ENCODE measurements around the gene RPS6KL1. TPM values are rescaled to one million over a fixed set of nuclear protein-coding genes. Genes with fewer than 3 reads are reported as not detected.

The RPS6KL1 gene
- total RNA-seq, 1 donor from 2014 or later, result 20.5 TPM

DNA sequence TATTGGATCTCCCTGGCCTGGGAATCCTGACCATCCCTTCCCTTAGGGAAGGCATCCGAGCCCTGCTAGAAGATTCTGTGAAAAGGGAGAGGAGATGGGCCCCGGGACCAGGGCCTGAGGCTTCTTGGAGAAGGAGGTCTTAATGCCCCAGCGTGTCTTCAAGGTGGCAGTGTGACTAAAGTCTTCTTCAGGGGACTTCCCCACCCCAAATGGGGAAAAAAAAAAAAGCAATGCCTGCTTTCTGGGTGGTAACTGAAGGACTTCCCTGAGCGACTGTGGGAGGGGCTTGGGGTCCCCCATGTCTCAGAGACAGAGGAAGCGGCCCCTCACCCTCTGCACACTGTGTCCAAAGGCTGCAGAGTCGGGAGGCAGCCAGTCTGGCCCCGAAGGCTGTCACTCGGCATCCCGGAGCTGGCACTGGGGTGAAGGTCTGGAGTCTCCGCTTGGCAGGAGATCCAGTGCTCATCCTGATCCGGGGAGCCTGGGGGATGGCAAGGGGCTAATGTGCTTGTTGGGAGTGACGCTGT is 40.2 kb upstream of the RPS6KL1 start:
- H3K4me3 ChIP-seq, result no peak overlapping the region
- DNase-seq, result no peak
- TF ChIP-seq, protein P1, sequence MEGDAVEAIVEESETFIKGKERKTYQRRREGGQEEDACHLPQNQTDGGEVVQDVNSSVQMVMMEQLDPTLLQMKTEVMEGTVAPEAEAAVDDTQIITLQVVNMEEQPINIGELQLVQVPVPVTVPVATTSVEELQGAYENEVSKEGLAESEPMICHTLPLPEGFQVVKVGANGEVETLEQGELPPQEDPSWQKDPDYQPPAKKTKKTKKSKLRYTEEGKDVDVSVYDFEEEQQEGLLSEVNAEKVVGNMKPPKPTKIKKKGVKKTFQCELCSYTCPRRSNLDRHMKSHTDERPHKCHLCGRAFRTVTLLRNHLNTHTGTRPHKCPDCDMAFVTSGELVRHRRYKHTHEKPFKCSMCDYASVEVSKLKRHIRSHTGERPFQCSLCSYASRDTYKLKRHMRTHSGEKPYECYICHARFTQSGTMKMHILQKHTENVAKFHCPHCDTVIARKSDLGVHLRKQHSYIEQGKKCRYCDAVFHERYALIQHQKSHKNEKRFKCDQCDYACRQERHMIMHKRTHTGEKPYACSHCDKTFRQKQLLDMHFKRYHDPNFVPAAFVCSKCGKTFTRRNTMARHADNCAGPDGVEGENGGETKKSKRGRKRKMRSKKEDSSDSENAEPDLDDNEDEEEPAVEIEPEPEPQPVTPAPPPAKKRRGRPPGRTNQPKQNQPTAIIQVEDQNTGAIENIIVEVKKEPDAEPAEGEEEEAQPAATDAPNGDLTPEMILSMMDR (IDR thresholded peaks at IDR 0.05; ENCODE audit: borderline replicate concordance), result no peak
- H3K36me3 ChIP-seq, result no peaks in the 10 kb centered on the region
- no peaks in the 10 kb centered on the region for H3K9me3 ChIP-seq (replicated peaks)
- intact Hi-C loops (cut with micrococcal nuclease), result no loop called here
- H3K27me3 ChIP-seq (ENCODE audit: low read depth), result no peaks in the 10 kb centered on the region
- no peak overlapping the region for H3K27ac ChIP-seq (replicated peaks)
- peaks cover 32% of the 10 kb centered on the region for H3K4me1 ChIP-seq

DNA sequence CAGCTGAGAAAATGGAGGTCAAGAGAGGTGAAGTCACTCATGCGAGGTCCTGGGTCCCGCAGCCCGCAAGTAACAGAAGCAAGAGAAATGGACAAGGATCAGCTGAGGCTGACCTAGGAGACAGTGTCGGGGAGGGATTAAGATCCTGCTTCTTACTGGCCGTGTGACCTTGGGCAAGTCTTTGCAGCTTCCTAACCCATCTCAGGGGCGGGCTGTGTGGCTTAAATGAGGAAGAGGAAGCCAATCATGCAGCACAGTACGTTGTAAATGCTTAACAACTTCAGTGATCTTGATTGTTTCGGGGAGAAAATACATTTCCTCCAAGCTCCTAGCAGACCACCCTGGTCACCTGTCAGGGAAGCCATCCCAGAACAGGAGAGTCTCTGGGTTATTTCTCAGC is 39.4 kb upstream of the RPS6KL1 start:
- TF ChIP-seq, protein P1 (IDR thresholded peaks at IDR 0.05; ENCODE audit: borderline replicate concordance), result no peak
- intact Hi-C loops (cut with micrococcal nuclease), result no loop called here
- H3K27ac ChIP-seq (replicated peaks), result no peak overlapping the region
- H3K36me3 ChIP-seq, result no peaks in the 10 kb centered on the region
- H3K27me3 ChIP-seq (ENCODE audit: low read depth), result no peaks in the 10 kb centered on the region
- DNase-seq, result no peak
- H3K9me3 ChIP-seq (replicated peaks), result no peaks in the 10 kb centered on the region
- H3K4me1 ChIP-seq, result peaks cover 32% of the 10 kb centered on the region
- no peak overlapping the region for H3K4me3 ChIP-seq

DNA sequence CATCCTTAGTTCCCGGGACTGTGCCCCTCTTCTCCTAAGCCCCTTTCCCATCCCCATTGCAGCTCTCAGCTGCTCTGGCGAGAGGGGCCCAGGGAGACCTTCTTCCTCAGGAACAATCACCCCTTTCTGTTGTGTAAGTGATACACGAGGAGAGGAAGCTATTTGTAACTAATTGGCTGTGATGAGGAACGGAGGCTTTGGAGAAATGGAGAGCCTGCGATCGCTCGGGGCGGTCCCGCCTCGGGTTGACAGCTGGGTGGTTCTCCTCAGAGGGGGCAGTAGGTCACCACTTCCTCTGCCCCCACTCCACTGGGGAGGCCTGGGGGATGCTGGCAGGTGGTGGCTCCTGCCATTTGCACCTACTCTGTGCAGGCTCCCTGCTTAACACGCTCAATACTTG is 39.0 kb upstream of the RPS6KL1 start:
- Histone ChIP-seq H3K27me3 (ENCODE audit: low read depth) (no peaks in the 10 kb centered on the region), H3K36me3 (no peaks in the 10 kb centered on the region), H3K9me3 (replicated peaks) (no peaks in the 10 kb centered on the region), H3K27ac (replicated peaks) (no peak overlapping the region), H3K4me1 (peaks cover 32% of the 10 kb centered on the region), H3K4me3 (no peak overlapping the region)
- intact Hi-C loops (cut with micrococcal nuclease), result no loop called here
- TF ChIP-seq, protein P1 (IDR thresholded peaks at IDR 0.05; ENCODE audit: borderline replicate concordance), result no peak
- DNase-seq, result no peak

DNA sequence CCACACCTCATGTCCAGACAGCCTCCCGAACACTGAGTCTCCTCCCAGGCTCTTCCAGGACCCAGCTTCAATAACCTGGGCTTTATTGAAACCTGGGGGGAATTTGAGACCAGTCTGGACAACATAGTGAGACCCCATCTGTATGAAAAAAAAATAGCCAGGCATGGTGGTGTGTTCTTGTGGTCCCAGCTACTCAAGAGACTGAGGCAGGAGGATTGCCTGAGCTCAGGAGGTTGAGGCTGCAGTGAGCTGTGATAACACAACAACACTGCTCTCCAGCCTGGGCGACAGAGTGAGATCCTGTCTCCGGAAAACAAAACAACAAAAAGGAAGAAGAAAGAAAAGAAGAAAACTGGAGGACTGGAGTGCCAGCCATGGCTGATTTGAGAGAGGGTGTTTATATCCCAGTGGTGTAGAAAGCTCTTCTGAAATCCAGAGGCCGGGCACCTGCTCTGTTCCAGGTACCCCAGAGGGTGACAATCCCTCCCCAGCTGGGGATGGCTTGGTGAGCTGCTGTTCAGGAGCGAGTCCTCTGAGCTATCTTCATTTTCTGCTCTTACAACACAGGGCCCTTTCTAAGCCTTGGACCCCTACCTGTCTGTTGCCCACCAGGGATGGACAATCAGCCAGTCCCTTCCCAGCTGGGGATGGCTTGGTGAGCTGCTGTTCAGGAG is 38.3 kb upstream of the RPS6KL1 start:
- DNase-seq, result no peak
- H3K4me3 ChIP-seq, result no peak overlapping the region
- no peaks in the 10 kb centered on the region for H3K9me3 ChIP-seq (replicated peaks)
- intact Hi-C loops (cut with micrococcal nuclease), result no loop called here
- peaks cover 32% of the 10 kb centered on the region for H3K4me1 ChIP-seq
- H3K27ac ChIP-seq (replicated peaks), result no peak overlapping the region
- H3K27me3 ChIP-seq (ENCODE audit: low read depth), result no peaks in the 10 kb centered on the region
- H3K36me3 ChIP-seq, result no peaks in the 10 kb centered on the region
- TF ChIP-seq, protein P1 (IDR thresholded peaks at IDR 0.05; ENCODE audit: borderline replicate concordance), result no peak

DNA sequence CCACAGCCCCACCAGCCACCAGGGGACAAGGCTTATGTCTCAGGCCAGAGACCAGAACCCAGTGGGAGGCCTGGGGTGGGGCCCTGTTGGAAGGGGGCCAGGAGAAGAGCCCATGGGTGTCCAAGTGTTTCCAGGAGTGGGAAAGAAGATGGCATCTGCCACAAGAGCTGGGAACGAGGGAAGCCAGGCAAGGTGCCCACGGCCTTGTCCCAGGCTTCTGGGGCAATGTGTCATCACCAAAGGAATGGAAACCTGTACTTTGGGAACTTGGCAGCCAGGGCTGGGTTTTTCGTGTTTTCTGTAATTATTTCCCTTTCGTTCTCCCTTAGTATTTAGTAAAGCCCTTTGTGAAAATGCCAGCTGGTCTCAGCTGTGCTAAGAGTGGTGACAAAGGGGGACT is 37.7 kb upstream of the RPS6KL1 start:
- H3K4me3 ChIP-seq, result no peak overlapping the region
- H3K27me3 ChIP-seq (ENCODE audit: low read depth), result no peaks in the 10 kb centered on the region
- intact Hi-C loops (cut with micrococcal nuclease), result no loop called here
- no peak for DNase-seq
- H3K27ac ChIP-seq (replicated peaks), result no peak overlapping the region
- no peaks in the 10 kb centered on the region for H3K36me3 ChIP-seq
- TF ChIP-seq, protein P1 (IDR thresholded peaks at IDR 0.05; ENCODE audit: borderline replicate concordance), result no peak
- no peaks in the 10 kb centered on the region for H3K9me3 ChIP-seq (replicated peaks)
- H3K4me1 ChIP-seq, result peaks cover 33% of the 10 kb centered on the region

Measured in left ventricle myocardium inferior (tissue), 1 donor.